Tibial artery (tissue), 4 donors: ENCODE measurements around the gene RERE.
"Not testable (repeated sequence)": the region's sequence is repeated elsewhere in the genome, so short reads cannot be mapped to it uniquely, and the experiment has no call there.

Experiments
- DNase-seq, 2 donors: peaks; one replicate each; pipeline ENCODE4 v3.0.0-alpha.2; 2019
- H3K27ac ChIP-seq, 2 donors: fragments of 200-600 bp; sonication (generic) in 1 of 2; 1 replicate in 1 of 2; 2 replicates in 1 of 2; pipeline ENCODE4 v1.5.1; 2018 to 2019; ENCODE audit warnings: mild to moderate bottlenecking in 1 of 2
- H3K27me3 ChIP-seq, 2 donors: fragments of 200-600 bp; sonication (generic) in 1 of 2; one replicate each; pipeline versions ENCODE4 v1.5.1 to v1.6.0; 2016 to 2019
- H3K36me3 ChIP-seq, 3 donors: fragments of 200-600 bp; sonication (generic) in 2 of 3; one replicate each; pipeline ENCODE4 v1.5.1; 2016 to 2019; ENCODE audit warnings: mild to moderate bottlenecking in 2 of 3
- H3K4me1 ChIP-seq, 4 donors: fragments of 200-600 bp; sonication (generic) in 2 of 4; 1 replicate in 3 of 4; 2 replicates in 1 of 4; pipeline ENCODE4 v1.5.1; 2016 to 2019
- H3K4me3 ChIP-seq, 2 donors: fragments of 200-600 bp; sonication (generic) in 1 of 2; 1 replicate in 1 of 2; 2 replicates in 1 of 2; pipeline ENCODE4 v1.5.1; 2018 to 2019; ENCODE audit warnings: mild to moderate bottlenecking in 2 of 2
- H3K9me3 ChIP-seq, 3 donors: fragments of 200-600 bp; sonication (generic) in 1 of 3; one replicate each; pipeline ENCODE4 v1.5.1; 2016 to 2019
- CTCF ChIP-seq, 2 experiments: fragments of 200-600 bp in 1 of 2; fragments of 450-650 bp in 1 of 2; IDR thresholded peaks; one replicate each; pipeline ENCODE4 v1.5.1; 2017 to 2019; ENCODE audit warnings: antibody characterized with exemption in 2 of 2, mild to moderate bottlenecking in 1 of 2, moderate library complexity in 1 of 2
- intact Hi-C: fragments of 100-400 bp; cut with DNase I; formaldehyde crosslinking; loops from one replicate; pipeline ENCODE4 v1.15.0; 2023; ENCODE audit warnings: low total_unique reads

RERE gene

GRCh38 chr1:8739377-8739776 is 78.1 kb downstream of the RERE start:
- H3K36me3 ChIP-seq: peaks cover 0 to 4% (median 0%) of the 10 kb centered on the region in 3 donors
- TF ChIP-seq CTCF (IDR thresholded peaks at IDR 0.05): no peak
- H3K9me3 ChIP-seq: peaks cover 0 to 5% (median 0%) of the 10 kb centered on the region in 3 donors
- no peak overlapping the region for H3K27ac ChIP-seq
- H3K4me1 ChIP-seq: peaks cover 0 to 15% (median 4%) of the 10 kb centered on the region in 4 donors
- intact Hi-C loops: no loop called here
- no peak for DNase-seq
- H3K4me3 ChIP-seq: no peak overlapping the region
- no peaks in the 10 kb centered on the region for H3K27me3 ChIP-seq

GRCh38 chr1:8736927-8737326 is 80.5 kb downstream of the RERE start:
- Histone ChIP-seq H3K36me3 (peaks cover 0 to 4% (median 0%) of the 10 kb centered on the region in 3 donors), H3K27me3 (no peaks in the 10 kb centered on the region), H3K4me3 (no peak overlapping the region), H3K27ac (peak overlapping the region in 1 of 2 donors; percentile 45), H3K4me1 (peaks cover 0 to 15% (median 4%) of the 10 kb centered on the region in 4 donors), H3K9me3 (peaks cover 0 to 5% (median 0%) of the 10 kb centered on the region in 3 donors)
- no peak for DNase-seq
- TF ChIP-seq CTCF (IDR thresholded peaks at IDR 0.05): no peak
- intact Hi-C loops: no loop called here

GRCh38 chr1:8733484-8733883 is 84.0 kb downstream of the RERE start:
- H3K9me3 ChIP-seq: no peaks in the 10 kb centered on the region
- no peak for DNase-seq
- H3K36me3 ChIP-seq: no peaks in the 10 kb centered on the region
- no peak overlapping the region for H3K4me3 ChIP-seq
- intact Hi-C loops: no loop called here
- H3K27me3 ChIP-seq: no peaks in the 10 kb centered on the region
- no peak overlapping the region for H3K27ac ChIP-seq
- H3K4me1 ChIP-seq: peaks cover 0 to 15% (median 4%) of the 10 kb centered on the region in 4 donors
- TF ChIP-seq CTCF (IDR thresholded peaks at IDR 0.05): no peak

GRCh38 chr1:8731162-8731561 is 86.3 kb downstream of the RERE start:
- DNase-seq: no peak
- no peaks in the 10 kb centered on the region for H3K9me3 ChIP-seq
- no peaks in the 10 kb centered on the region for H3K27me3 ChIP-seq
- no peak for TF ChIP-seq CTCF (IDR thresholded peaks at IDR 0.05)
- no peak overlapping the region for H3K4me3 ChIP-seq
- intact Hi-C loops: no loop called here
- H3K27ac ChIP-seq: no peak overlapping the region
- H3K4me1 ChIP-seq: peaks cover 0 to 14% (median 4%) of the 10 kb centered on the region in 4 donors
- no peaks in the 10 kb centered on the region for H3K36me3 ChIP-seq

GRCh38 chr1:8728464-8728863 is 89.0 kb downstream of the RERE start:
- no peak for TF ChIP-seq CTCF (IDR thresholded peaks at IDR 0.05)
- Histone ChIP-seq H3K27ac (no peak overlapping the region), H3K4me3 (no peak overlapping the region), H3K9me3 (no peaks in the 10 kb centered on the region), H3K4me1 (peaks cover 0 to 14% (median 4%) of the 10 kb centered on the region in 4 donors), H3K36me3 (no peaks in the 10 kb centered on the region), H3K27me3 (no peaks in the 10 kb centered on the region)
- intact Hi-C loops: loop anchor here (5.0 to 10.0 kb wide), 2 partner anchors 116 to 166 kb away; no protein-coding TSS in a partner anchor
- DNase-seq: no peak

GRCh38 chr1:8727809-8728213 is 89.6 kb downstream of the RERE start:
- Histone ChIP-seq H3K36me3 (no peaks in the 10 kb centered on the region), H3K9me3 (no peaks in the 10 kb centered on the region), H3K4me1 (peaks cover 0 to 14% (median 4%) of the 10 kb centered on the region in 4 donors), H3K27ac (no peak overlapping the region), H3K27me3 (no peaks in the 10 kb centered on the region), H3K4me3 (no peak overlapping the region)
- no peak for TF ChIP-seq CTCF (IDR thresholded peaks at IDR 0.05)
- DNase-seq: no peak
- intact Hi-C loops: loop anchor here (5.0 to 10.0 kb wide), 2 partner anchors 117 to 166 kb away; no protein-coding TSS in a partner anchor

- peaks cover 0 to 14% (median 4%) of the 10 kb centered on the region in 4 donors for H3K4me1 ChIP-seq
- not testable (repeated sequence) for H3K36me3 ChIP-seq, DNase-seq, H3K27me3 ChIP-seq, H3K9me3 ChIP-seq, H3K27ac ChIP-seq, H3K4me3 ChIP-seq
- intact Hi-C loops: loop anchor here (5.0 to 10.0 kb wide), 2 partner anchors 117 to 165 kb away; no protein-coding TSS in a partner anchor
Observed at GRCh38 chr1:8727316-8727715, 90.1 kb downstream of the RERE start.

GRCh38 chr1:8726801-8727186 is 90.6 kb downstream of the RERE start:
- not testable (repeated sequence) for H3K4me3 ChIP-seq, H3K27me3 ChIP-seq, H3K9me3 ChIP-seq, H3K36me3 ChIP-seq, DNase-seq, H3K27ac ChIP-seq
- intact Hi-C loops: loop anchor here (5.0 to 10.0 kb wide), 2 partner anchors 118 to 164 kb away; no protein-coding TSS in a partner anchor
- peaks cover 0 to 16% (median 4%) of the 10 kb centered on the region in 4 donors for H3K4me1 ChIP-seq
